Breast epithelium (tissue), 4 donors: Measurements from ENCODE around the gene OR2T12. TPM values are rescaled to one million over a fixed set of nuclear protein-coding genes. Genes with fewer than 3 reads are reported as not detected.

ENCODE experiments used
- DNase-seq, 2 donors: peaks; one replicate each; pipeline ENCODE4 v3.0.0-alpha.2; 2019; ENCODE audit warnings: low spot score in 2 of 2
- H3K27ac ChIP-seq, 2 donors: fragments of 200-600 bp; sonication (generic) in 1 of 2; one replicate each; pipeline ENCODE4 v1.5.1; 2016 to 2019; ENCODE audit warnings: mild to moderate bottlenecking in 1 of 2
- H3K27me3 ChIP-seq, 2 donors: fragments of 200-600 bp; sonication (generic) in 1 of 2; one replicate each; pipeline versions ENCODE4 v1.5.1 to v1.6.0; 2017 to 2019; ENCODE audit warnings: control low read depth in 1 of 2, mild to moderate bottlenecking in 1 of 2
- H3K36me3 ChIP-seq: fragments of 200-600 bp; one replicate; pipeline ENCODE4 v1.5.1; 2019
- H3K4me1 ChIP-seq, 2 donors: fragments of 200-600 bp; sonication (generic); one replicate each; pipeline ENCODE4 v1.5.1; 2016 to 2019; ENCODE audit warnings: control low read depth in 1 of 2
- H3K4me3 ChIP-seq, 3 donors: fragments of 200-600 bp; sonication (generic); 1 replicate in 2 of 3; 2 replicates in 1 of 3; pipeline ENCODE4 v1.5.1; 2016 to 2019; ENCODE audit warnings: mild to moderate bottlenecking in 3 of 3, moderate library complexity in 2 of 3
- H3K9me3 ChIP-seq, 2 donors: fragments of 200-600 bp; sonication (generic) in 1 of 2; one replicate each; pipeline ENCODE4 v1.5.1; 2016 to 2019; ENCODE audit warnings: control low read depth in 1 of 2
- POLR2A ChIP-seq: fragments of 450-650 bp; IDR thresholded peaks from one replicate; pipeline ENCODE4 v1.6.1; 2016; ENCODE audit warnings: antibody characterized with exemption, mild to moderate bottlenecking, moderate library complexity
- POLR2AphosphoS5 ChIP-seq, 3 donors: sonication (generic); formaldehyde crosslinking; IDR thresholded peaks; one replicate each; pipeline ENCODE4 v1.6.1; 2017; ENCODE audit warnings: antibody characterized with exemption in 3 of 3
- intact Hi-C: fragments of 100-400 bp; cut with DNase I; formaldehyde crosslinking; loops from one replicate; pipeline ENCODE4 v1.15.1; 2023; ENCODE audit warnings: low total_unique reads
- total RNA-seq, 3 donors: library from RNA; depleted of rRNA; stranded (reverse); fragments of >200 nt; gene quantifications; one replicate each; pipeline ENCODE4 v1.1.0, GENCODE V29; 2016
- TF ChIP-seq, protein P1 (sequence below), 3 donors: fragments of 450-650 bp; IDR thresholded peaks; one replicate each; pipeline ENCODE4 v1.5.1; 2016 to 2017; ENCODE audit warnings: antibody characterized with exemption in 3 of 3, mild to moderate bottlenecking in 3 of 3, moderate library complexity in 3 of 3

The OR2T12 gene
- total RNA-seq, 3 donors from 2014 or later, result not detected

DNA sequence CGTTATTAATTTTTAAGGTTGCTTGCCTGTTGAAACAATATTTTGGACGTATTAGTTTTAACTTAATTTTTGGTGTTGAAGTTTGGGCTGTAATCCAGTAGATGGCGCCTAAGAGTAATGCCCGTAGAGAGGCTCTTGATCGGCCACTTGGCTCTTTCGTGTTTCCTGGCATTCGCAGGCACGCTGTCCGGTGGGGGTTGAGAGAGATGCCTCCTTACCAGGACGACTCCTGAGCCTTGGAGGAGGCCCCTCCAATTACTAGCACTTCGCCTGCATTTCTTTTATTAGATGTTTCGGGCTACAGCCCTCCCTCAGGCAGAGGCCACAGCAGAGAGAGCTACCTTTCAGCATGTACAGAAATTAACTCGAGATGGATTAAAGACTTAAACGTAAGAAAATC, 60.0 kb downstream of the OR2T12 start:
- no peak for DNase-seq
- Histone ChIP-seq H3K9me3 (peaks cover 0 to 7% of the 10 kb centered on the region in 2 donors), H3K27me3 (no peaks in the 10 kb centered on the region), H3K27ac (no peak overlapping the region), H3K36me3 (no peaks in the 10 kb centered on the region), H3K4me3 (no peak overlapping the region), H3K4me1 (no peaks in the 10 kb centered on the region)
- TF ChIP-seq, protein P1, sequence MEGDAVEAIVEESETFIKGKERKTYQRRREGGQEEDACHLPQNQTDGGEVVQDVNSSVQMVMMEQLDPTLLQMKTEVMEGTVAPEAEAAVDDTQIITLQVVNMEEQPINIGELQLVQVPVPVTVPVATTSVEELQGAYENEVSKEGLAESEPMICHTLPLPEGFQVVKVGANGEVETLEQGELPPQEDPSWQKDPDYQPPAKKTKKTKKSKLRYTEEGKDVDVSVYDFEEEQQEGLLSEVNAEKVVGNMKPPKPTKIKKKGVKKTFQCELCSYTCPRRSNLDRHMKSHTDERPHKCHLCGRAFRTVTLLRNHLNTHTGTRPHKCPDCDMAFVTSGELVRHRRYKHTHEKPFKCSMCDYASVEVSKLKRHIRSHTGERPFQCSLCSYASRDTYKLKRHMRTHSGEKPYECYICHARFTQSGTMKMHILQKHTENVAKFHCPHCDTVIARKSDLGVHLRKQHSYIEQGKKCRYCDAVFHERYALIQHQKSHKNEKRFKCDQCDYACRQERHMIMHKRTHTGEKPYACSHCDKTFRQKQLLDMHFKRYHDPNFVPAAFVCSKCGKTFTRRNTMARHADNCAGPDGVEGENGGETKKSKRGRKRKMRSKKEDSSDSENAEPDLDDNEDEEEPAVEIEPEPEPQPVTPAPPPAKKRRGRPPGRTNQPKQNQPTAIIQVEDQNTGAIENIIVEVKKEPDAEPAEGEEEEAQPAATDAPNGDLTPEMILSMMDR (IDR thresholded peaks at IDR 0.05), result no peak
- no peak for TF ChIP-seq POLR2AphosphoS5 (IDR thresholded peaks at IDR 0.05)
- no peak for TF ChIP-seq POLR2A
- intact Hi-C loops, result no loop called here

Other genes starting within 250 kb of the OR2T12 start
- gene OR2L13, start 208.2 kb downstream of the OR2T12 start, total RNA-seq, result under 1 TPM in 2 of 3 donors, not detected in 1; 0.29 to 0.33 TPM
- gene OR2M5, start 158.3 kb downstream of the OR2T12 start, total RNA-seq, result not detected
- not detected for gene OR2M2, start 128.6 kb downstream of the OR2T12 start, total RNA-seq
- under 1 TPM in 2 of 3 donors, not detected in 1; under 0.01 to 0.29 TPM for gene OR2M3, start 106.2 kb downstream of the OR2T12 start, total RNA-seq
- under 1 TPM in 2 of 3 donors, not detected in 1; under 0.01 to 0.29 TPM for gene OR2M4, start 72.0 kb downstream of the OR2T12 start, total RNA-seq
- not detected for gene OR2T33, start 25.4 kb downstream of the OR2T12 start, total RNA-seq
- gene OR2M7, start 21.1 kb upstream of the OR2T12 start, total RNA-seq, result not detected
- not detected for gene OR14C36, start 45.4 kb upstream of the OR2T12 start, total RNA-seq
- gene OR2T4, start 58.2 kb upstream of the OR2T12 start, total RNA-seq, result not detected
- gene OR2T6, start 72.3 kb upstream of the OR2T12 start, total RNA-seq, result not detected
- gene OR2T1, start 99.6 kb upstream of the OR2T12 start, total RNA-seq, result not detected
- gene OR2T2, start 142.2 kb upstream of the OR2T12 start, total RNA-seq, result not detected
- gene OR2T3, start 169.9 kb upstream of the OR2T12 start, total RNA-seq, result not detected
- not detected for gene OR2T5, start 185.2 kb upstream of the OR2T12 start, total RNA-seq
- not detected for gene OR2G6, start 204.6 kb upstream of the OR2T12 start, total RNA-seq